HepG2 (cell line): ENCODE measurements around the gene NEK5. TPM values are rescaled to one million over a fixed set of nuclear protein-coding genes. Genes with fewer than 3 reads are reported as not detected.
A peak's percentile ranks its signal among the peaks of the same experiment; 100 is the strongest.

Source experiments
- ATAC-seq: fragments of 200-7000 bp; cut with Tn5 transposase; 3 replicates; pipeline ENCODE4 v1.9.1; 2020; ENCODE audit warnings: mild to moderate bottlenecking, moderate library complexity
- BruUV-seq: library from RNA; stranded (reverse); fragments of 400-500 nt; replicated peaks from 2 replicates; lab custom pipeline; 2021; lab: Mats Ljungman, UMichigan
- CTCF ChIA-PET: fragments of 300-600 bp; formaldehyde crosslinking; extraction: SDS; loops from one replicate; lab custom pipeline; 2021; ENCODE audit warnings: low total read pairs, inconsistent platforms, low intra/inter-chr PET ratio; lab: Yijun Ruan, JAX
- POLR2A ChIA-PET: fragments of 350-600 bp; sonication (Branson Sonifier 250); formaldehyde crosslinking; loops from one replicate; lab custom pipeline; 2020; ENCODE audit warnings: antibody characterized with exemption, inconsistent platforms; lab: Yijun Ruan, JAX
- DNase-seq: peaks from one replicate; pipeline ENCODE4 v3.0.0-alpha.2; 2015; ENCODE audit warnings: low spot score
- FAIRE-seq: peaks from 3 replicates; lab custom pipeline; 2011; peaks lifted over from hg19 to GRCh38; lab: Jason Lieb, UNC
- H2AFZ ChIP-seq: one replicate; pipeline ENCODE4 v1.6.1; 2011; ENCODE audit warnings: low read length, inconsistent platforms
- H3K27ac ChIP-seq: fragments of 300-600 bp; 3 replicates; pipeline ENCODE4 v1.8.0; 2011; ENCODE audit warnings: mixed run types, mild to moderate bottlenecking, mixed read lengths, low read length, inconsistent platforms; ENCODE audit not compliant: insufficient read depth; ENCODE audit errors: extremely low read length
- H3K27me3 ChIP-seq, 2 experiments: fragments of 200-600 bp in 1 of 2; 2 replicates in 1 of 2; 3 replicates in 1 of 2; pipeline versions ENCODE4 v1.6.0 to v1.8.0; 2011; ENCODE audit warnings: low read length in 2 of 2, mild to moderate bottlenecking in 2 of 2, moderate library complexity in 2 of 2, inconsistent platforms in 1 of 2; ENCODE audit not compliant: insufficient read depth in 2 of 2, control insufficient read depth in 1 of 2
- H3K36me3 ChIP-seq, 2 experiments: fragments of 200-600 bp in 1 of 2; replicated peaks in 1 of 2; 2 replicates in 1 of 2; 3 replicates in 1 of 2; pipeline versions ENCODE4 v1.5.1 to v1.8.0; 2011; ENCODE audit warnings: low read length in 2 of 2, inconsistent platforms in 1 of 2; ENCODE audit not compliant: insufficient read depth in 2 of 2, control insufficient read depth in 1 of 2
- H3K4me1 ChIP-seq: 2 replicates; pipeline ENCODE4 v1.5.1; 2012; ENCODE audit warnings: low read length, inconsistent platforms; ENCODE audit not compliant: insufficient read depth
- H3K4me2 ChIP-seq: 2 replicates; pipeline ENCODE4 v1.6.0; 2011; ENCODE audit warnings: low read depth, low read length, inconsistent platforms
- H3K4me3 ChIP-seq, 3 experiments: fragments of 200-600 bp in 1 of 3; sonication (generic), shearing (Covaris generic) in 1 of 3; replicated peaks in 1 of 3; 2 replicates each; pipeline ENCODE4 v1.5.1; 2011 to 2016; ENCODE audit warnings: low read length in 3 of 3, inconsistent platforms in 2 of 3, low read depth in 2 of 3, mild to moderate bottlenecking in 2 of 3, control low read depth in 1 of 3, mixed read lengths in 1 of 3; ENCODE audit not compliant: insufficient read depth in 1 of 3
- H3K79me2 ChIP-seq: one replicate; pipeline ENCODE4 v1.6.1; 2011; ENCODE audit warnings: low read length, inconsistent platforms; ENCODE audit not compliant: insufficient read depth
- H3K9ac ChIP-seq: 2 replicates; pipeline ENCODE4 v1.6.0; 2011; ENCODE audit warnings: mild to moderate bottlenecking, low read depth, low read length, inconsistent platforms; ENCODE audit not compliant: insufficient read depth
- H3K9me3 ChIP-seq: 2 replicates; pipeline ENCODE4 v1.5.1; 2012; ENCODE audit warnings: mild to moderate bottlenecking, low read length
- H4K20me1 ChIP-seq: 2 replicates; pipeline ENCODE4 v1.6.0; 2011; ENCODE audit warnings: inconsistent platforms, mild to moderate bottlenecking, low read length, moderate library complexity; ENCODE audit not compliant: insufficient read depth
- CC2D1A ChIP-seq: sonication (generic); formaldehyde crosslinking; IDR thresholded peaks from 2 replicates; pipeline ENCODE4 v1.8.1; 2023; ENCODE audit warnings: mild to moderate bottlenecking, missing genetic modification reagents
- FOXA3 ChIP-seq: IDR thresholded peaks from 2 replicates; pipeline ENCODE4 v1.6.1; 2016; ENCODE audit warnings: missing genetic modification reagents, missing compliant biosample characterization
- FOXP1 ChIP-seq, 2 experiments: fragments of 450-650 bp in 1 of 2; IDR thresholded peaks; 2 replicates each; pipeline ENCODE4 v1.6.1; 2017 to 2018; ENCODE audit warnings: antibody characterized with exemption in 1 of 2
- MEF2D ChIP-seq: sonication (generic); formaldehyde crosslinking; IDR thresholded peaks from 2 replicates; pipeline ENCODE4 v1.5.1; 2020; ENCODE audit warnings: mild to moderate bottlenecking, missing genetic modification reagents
- PPARG ChIP-seq: conservative IDR thresholded peaks from 2 replicates; pipeline ENCODE4 v1.6.1; 2016; ENCODE audit warnings: missing biosample characterization, missing genetic modification reagents
- RXRA ChIP-seq: sonication (generic); formaldehyde crosslinking; IDR thresholded peaks from 2 replicates; pipeline ENCODE4 v1.5.1; 2020; ENCODE audit warnings: missing genetic modification reagents
- SOX13 ChIP-seq, 3 experiments: fragments of 450-650 bp in 1 of 3; sonication (generic) in 1 of 3; formaldehyde crosslinking in 1 of 3; IDR thresholded peaks in 2 of 3; conservative IDR thresholded peaks in 1 of 3; 2 replicates each; pipeline versions ENCODE4 v1.5.0 to v1.6.1; 2016 to 2020; ENCODE audit warnings: antibody characterized with exemption in 1 of 3, mild to moderate bottlenecking in 1 of 3, missing compliant biosample characterization in 1 of 3, missing genetic modification reagents in 1 of 3, moderate library complexity in 1 of 3
- SOX5 ChIP-seq: IDR thresholded peaks from 2 replicates; pipeline ENCODE4 v1.6.1; 2016; ENCODE audit warnings: borderline replicate concordance
- SOX6 ChIP-seq, 2 experiments: fragments of 450-650 bp in 1 of 2; sonication (generic) in 1 of 2; formaldehyde crosslinking in 1 of 2; IDR thresholded peaks; 2 replicates each; pipeline versions ENCODE4 v1.4.0 to v1.6.1; 2017 to 2020; ENCODE audit warnings: antibody characterized with exemption in 1 of 2, mild to moderate bottlenecking in 1 of 2, missing genetic modification reagents in 1 of 2
- ZBTB7B ChIP-seq: sonication (generic); formaldehyde crosslinking; IDR thresholded peaks from 2 replicates; pipeline ENCODE4 v1.4.0; 2020; ENCODE audit warnings: missing genetic modification reagents
- ZNF251 ChIP-seq: sonication (generic); formaldehyde crosslinking; IDR thresholded peaks from 2 replicates; pipeline ENCODE4 v1.9.0; 2021; ENCODE audit warnings: mild to moderate bottlenecking, missing genetic modification reagents
- ZNF3 ChIP-seq: IDR thresholded peaks from 2 replicates; pipeline ENCODE4 v1.7.0; 2017; ENCODE audit warnings: inconsistent platforms
- ZNF343 ChIP-seq: sonication (generic); formaldehyde crosslinking; IDR thresholded peaks from 2 replicates; pipeline ENCODE4 v1.4.0; 2020; ENCODE audit warnings: mild to moderate bottlenecking, missing genetic modification reagents
- WGBS: methylation state at CpG from one replicate; pipeline ENCODE4 v1.1.6; 2017; ENCODE audit warnings: low lambda C conversion rate; 5-methylcytosine and 5-hydroxymethylcytosine counted together
- in situ Hi-C: cut with HindIII; loops from 2 replicates; pipeline ENCODE4 v1.10.0; 2017; ENCODE audit warnings: low pct_unique_long_range_greater_than_20kb; ENCODE audit not compliant: extremely low pct_ligation_motif_present
- intact Hi-C: fragments of 100-400 bp; cut with micrococcal nuclease; formaldehyde crosslinking; loops from one replicate; pipeline ENCODE4 v1.10.0; 2022; ENCODE audit not compliant: unreplicated experiment
- polyA plus RNA-seq, 8 experiments: library from polyadenylated mRNA; depleted of rRNA in 3 of 8; stranded (reverse) in 7 of 8; unstranded in 1 of 8; fragments of >200 nt; fragmentation: Illumina TruSeq in 4 of 8; extraction: Trizol in 4 of 8; gene quantifications; 2 replicates each; pipeline versions ENCODE4 v1.2.1 to v1.2.3, GENCODE V29; 2011 to 2016; ENCODE audit warnings: low read depth in 4 of 8, missing spikeins in 1 of 8, mixed read lengths in 1 of 8; ENCODE audit not compliant: insufficient read depth in 1 of 8
- total RNA-seq, 5 experiments: library from RNA; depleted of rRNA; stranded (reverse); fragments of >200 nt; fragmentation: Illumina TruSeq; extraction: Trizol; gene quantifications; 2 replicates each; pipeline ENCODE4 v1.2.3, GENCODE V29; 2016; ENCODE audit warnings: low read depth in 1 of 5
- TF ChIP-seq, protein P1 (sequence below): sonication (generic); formaldehyde crosslinking; IDR thresholded peaks from 2 replicates; pipeline ENCODE4 v1.8.0; 2022; ENCODE audit warnings: mild to moderate bottlenecking, missing genetic modification reagents; ENCODE audit not compliant: insufficient replicate concordance
- TF ChIP-seq, protein P2 (sequence below): sonication (generic); formaldehyde crosslinking; conservative IDR thresholded peaks from 2 replicates; pipeline ENCODE4 v1.4.0; 2020; ENCODE audit warnings: missing genetic modification reagents

Gene NEK5
- total and polyA plus RNA-seq, 2 of the 13 experiments (the other 11 are each of a cell fraction or from before 2014, with no cell fraction given): 0.12 to 0.22 TPM

DNA sequence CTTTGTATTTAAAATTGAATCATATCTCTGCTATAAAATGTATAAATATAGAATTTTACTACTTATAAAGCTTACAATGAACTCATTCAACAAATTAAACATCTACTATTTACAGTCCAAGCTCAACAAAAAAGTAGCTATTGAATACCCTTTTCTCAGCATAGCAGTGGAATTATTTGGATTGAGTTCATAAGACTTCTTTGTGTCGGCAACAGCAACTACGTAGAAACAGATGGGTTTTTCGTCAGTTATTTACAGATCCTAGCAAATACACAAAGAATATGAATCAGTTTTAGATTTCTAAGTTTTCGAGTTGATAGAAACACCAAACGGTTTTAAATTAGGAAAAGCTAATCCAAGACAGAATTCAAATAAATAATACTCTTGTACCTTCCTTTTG is 41.0 kb upstream of the NEK5 start (continued):
- TF ChIP-seq, protein P1, sequence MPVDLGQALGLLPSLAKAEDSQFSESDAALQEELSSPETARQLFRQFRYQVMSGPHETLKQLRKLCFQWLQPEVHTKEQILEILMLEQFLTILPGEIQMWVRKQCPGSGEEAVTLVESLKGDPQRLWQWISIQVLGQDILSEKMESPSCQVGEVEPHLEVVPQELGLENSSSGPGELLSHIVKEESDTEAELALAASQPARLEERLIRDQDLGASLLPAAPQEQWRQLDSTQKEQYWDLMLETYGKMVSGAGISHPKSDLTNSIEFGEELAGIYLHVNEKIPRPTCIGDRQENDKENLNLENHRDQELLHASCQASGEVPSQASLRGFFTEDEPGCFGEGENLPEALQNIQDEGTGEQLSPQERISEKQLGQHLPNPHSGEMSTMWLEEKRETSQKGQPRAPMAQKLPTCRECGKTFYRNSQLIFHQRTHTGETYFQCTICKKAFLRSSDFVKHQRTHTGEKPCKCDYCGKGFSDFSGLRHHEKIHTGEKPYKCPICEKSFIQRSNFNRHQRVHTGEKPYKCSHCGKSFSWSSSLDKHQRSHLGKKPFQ (CRISPR knock-in tag): no peak
- TF ChIP-seq ZNF251 (CRISPR knock-in tag): no peak
- TF ChIP-seq MEF2D: no peak

DNA sequence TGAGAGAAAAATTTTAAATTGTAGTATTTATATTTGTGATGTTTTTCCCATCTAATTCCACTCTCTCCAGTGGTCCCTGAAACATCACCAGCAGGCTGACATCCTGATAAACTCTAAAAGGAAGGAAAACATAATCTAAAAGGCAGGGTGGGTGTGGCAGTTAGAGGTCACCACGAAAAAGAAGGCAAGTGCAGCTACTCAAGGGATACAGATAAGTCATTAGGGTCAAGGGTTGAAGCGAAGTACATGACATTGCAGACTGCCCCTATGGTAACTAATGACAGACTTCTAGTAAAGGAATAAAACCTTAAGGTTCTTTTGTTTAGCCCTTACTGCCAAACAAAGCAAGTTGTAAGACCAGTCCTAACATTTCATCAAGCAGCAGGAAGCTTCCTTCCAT is 36.5 kb upstream of the NEK5 start:
- BruUV-seq: no TSS peak
- Histone ChIP-seq H3K4me1 (peaks cover 55% of the 10 kb centered on the region), H2AFZ (no peak overlapping the region), H3K79me2 (no peaks in the 10 kb centered on the region), H3K4me2 (no peak overlapping the region), H3K27me3 (no peaks in the 10 kb centered on the region), H3K36me3 (peaks cover 0 to 13% of the 10 kb centered on the region in 2 experiments; a peak in 3 of 5 replicates), H3K9ac (no peak overlapping the region), H3K27ac (no peak overlapping the region), H4K20me1 (no peaks in the 10 kb centered on the region)
- intact Hi-C loops (no loop called here), in situ Hi-C loops (no loop called here)
- CTCF ChIA-PET: no interaction called here
- POLR2A ChIA-PET: interaction anchor here (1.9 kb wide), 1 partner anchor 29 kb away, joined by 5 read pairs; no protein-coding TSS in a partner anchor
- TF ChIP-seq ZBTB7B: no peak
- TF ChIP-seq, all 625 proteins: peak for 0
- H3K4me3 ChIP-seq: no peak overlapping the region
- DNase-seq: no peak
- FAIRE-seq: no peak
- H3K9me3 ChIP-seq: no peaks in the 10 kb centered on the region
- no peak for ATAC-seq
- 67% methylated on average over 2 of the region's 2 CpGs for WGBS

DNA sequence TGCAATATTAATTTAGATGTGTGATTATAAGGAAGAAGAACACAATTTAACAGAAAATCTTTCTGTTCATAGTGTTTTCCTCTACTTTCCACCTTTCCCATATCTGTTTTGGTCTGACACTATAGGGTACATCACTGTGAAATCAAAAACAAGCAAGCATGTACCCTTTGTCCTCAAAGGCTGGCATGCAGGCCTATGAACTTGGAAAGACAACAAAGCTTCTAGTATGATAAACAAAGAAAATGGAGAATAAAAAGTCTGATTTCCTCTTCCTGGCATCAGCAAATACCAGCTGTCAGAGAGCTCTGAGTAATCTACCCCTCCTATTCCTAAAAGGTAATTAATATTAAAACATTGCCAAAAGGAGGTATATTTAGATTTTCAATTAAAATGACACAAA is 36.1 kb upstream of the NEK5 start:
- Histone ChIP-seq H3K9me3 (no peaks in the 10 kb centered on the region), H3K9ac (no peak overlapping the region; the same call in 1 of the 2 replicates), H3K36me3 (peaks cover 0 to 10% of the 10 kb centered on the region in 2 experiments; a peak in 3 of 5 replicates), H3K4me3 (no peak overlapping the region), H3K4me2 (no peak overlapping the region), H3K27ac (no peak overlapping the region), H3K27me3 (no peaks in the 10 kb centered on the region), H3K79me2 (peaks cover 2% of the 10 kb centered on the region), H4K20me1 (no peaks in the 10 kb centered on the region), H3K4me1 (peaks cover 59% of the 10 kb centered on the region), H2AFZ (no peak overlapping the region)
- DNase-seq: no peak
- no peak for FAIRE-seq
- CTCF ChIA-PET: no interaction called here
- ATAC-seq: no peak
- POLR2A ChIA-PET: interaction anchor here (1.9 kb wide), 1 partner anchor 29 kb away, joined by 5 read pairs; no protein-coding TSS in a partner anchor
- BruUV-seq: no TSS peak
- in situ Hi-C loops: no loop called here
- intact Hi-C loops: no loop called here
- peak; percentile 29; the same call in 1 of the 2 replicates for TF ChIP-seq FOXA3
- TF ChIP-seq SOX5: peak; percentile 78; the same call in 1 of the 2 replicates
- TF ChIP-seq ZNF3 (CRISPR knock-in tag): no peak
- TF ChIP-seq ZNF343 (CRISPR knock-in tag): no peak
- 0 out of 2 replicates have a peak, but pooled peaks have one; percentile 35 for TF ChIP-seq PPARG (CRISPR knock-in tag)
- no peak for TF ChIP-seq SOX13 (IDR thresholded peaks at IDR 0.05)
- TF ChIP-seq SOX13 (CRISPR knock-in tag; conservative IDR thresholded peaks at IDR 0.05 in 1 of 2, IDR thresholded peaks at IDR 0.05 in 1 of 2): peak in 1 of 2 experiments; percentile 77; a peak in 2 of 4 replicates
- no peak for TF ChIP-seq SOX6 (IDR thresholded peaks at IDR 0.05)
- TF ChIP-seq SOX6 (CRISPR knock-in tag; IDR thresholded peaks at IDR 0.05): peak; percentile 18; the same call in 1 of the 2 replicates
- TF ChIP-seq CC2D1A (CRISPR knock-in tag): no peak
- TF ChIP-seq, protein P2, sequence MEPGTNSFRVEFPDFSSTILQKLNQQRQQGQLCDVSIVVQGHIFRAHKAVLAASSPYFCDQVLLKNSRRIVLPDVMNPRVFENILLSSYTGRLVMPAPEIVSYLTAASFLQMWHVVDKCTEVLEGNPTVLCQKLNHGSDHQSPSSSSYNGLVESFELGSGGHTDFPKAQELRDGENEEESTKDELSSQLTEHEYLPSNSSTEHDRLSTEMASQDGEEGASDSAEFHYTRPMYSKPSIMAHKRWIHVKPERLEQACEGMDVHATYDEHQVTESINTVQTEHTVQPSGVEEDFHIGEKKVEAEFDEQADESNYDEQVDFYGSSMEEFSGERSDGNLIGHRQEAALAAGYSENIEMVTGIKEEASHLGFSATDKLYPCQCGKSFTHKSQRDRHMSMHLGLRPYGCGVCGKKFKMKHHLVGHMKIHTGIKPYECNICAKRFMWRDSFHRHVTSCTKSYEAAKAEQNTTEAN (CRISPR knock-in tag): no peak
- no peak for TF ChIP-seq RXRA
- TF ChIP-seq FOXP1 (IDR thresholded peaks at IDR 0.05): no peak
- TF ChIP-seq FOXP1 (CRISPR knock-in tag; IDR thresholded peaks at IDR 0.05): 0 out of 2 replicates have a peak, but pooled peaks have one; percentile 36
